Activated CD8-positive, alpha-beta T cell treated with anti-CD3 and anti-CD28 coated beads for 36 hours (primary cell): ENCODE data around the gene RGL4. TPM values are rescaled to one million over a fixed set of nuclear protein-coding genes. Genes with fewer than 3 reads are reported as not detected.
"Not testable (repeated sequence)": the region's sequence is repeated elsewhere in the genome, so short reads cannot be mapped to it uniquely, and the experiment has no call there.

Experiments
- ATAC-seq: fragments of 200-7000 bp; cut with Tn5 transposase; one replicate; pipeline ENCODE4 v1.10.0; 2021; ENCODE audit warnings: mild to moderate bottlenecking, moderate library complexity
- CTCF ChIA-PET: fragments of 350-600 bp; sonication (Branson Sonifier 250); formaldehyde crosslinking; loops from one replicate; lab custom pipeline; 2021; ENCODE audit warnings: antibody characterized with exemption; lab: Charles Lee
- POLR2A ChIA-PET: fragments of 350-600 bp; sonication (Branson Sonifier 250); formaldehyde crosslinking; loops from one replicate; lab custom pipeline; 2021; ENCODE audit warnings: antibody characterized with exemption; lab: Charles Lee
- DNase-seq: peaks from one replicate; pipeline ENCODE4 v3.0.0-alpha.2; 2020
- H3K27ac Mint-ChIP-seq: one replicate; pipeline ENCODE4 v1.8.0; 2021; ENCODE audit warnings: mild to moderate bottlenecking, mixed read lengths
- H3K27me3 Mint-ChIP-seq: one replicate; pipeline ENCODE4 v1.8.0; 2021; ENCODE audit warnings: mixed read lengths
- H3K36me3 Mint-ChIP-seq: one replicate; pipeline ENCODE4 v1.8.0; 2021; ENCODE audit warnings: low read depth, mixed read lengths
- H3K4me1 Mint-ChIP-seq: one replicate; pipeline ENCODE4 v1.8.0; 2021; ENCODE audit warnings: low read depth, mixed read lengths
- H3K4me3 Mint-ChIP-seq: one replicate; pipeline ENCODE4 v1.8.0; 2021; ENCODE audit warnings: mild to moderate bottlenecking, moderate library complexity, mixed read lengths
- H3K9me3 Mint-ChIP-seq: one replicate; pipeline ENCODE4 v1.8.0; 2021; ENCODE audit warnings: mixed read lengths
- CTCF ChIP-seq: fragments of 200-600 bp; IDR thresholded peaks from one replicate; pipeline ENCODE4 v1.8.0; 2022; ENCODE audit warnings: antibody characterized with exemption, mild to moderate bottlenecking
- intact Hi-C: fragments of 100-400 bp; cut with micrococcal nuclease; formaldehyde crosslinking; loops from one replicate; pipeline ENCODE4 v1.10.0; 2022
- total RNA-seq, 2 experiments: library from RNA; stranded (reverse); gene quantifications; one replicate each; pipeline ENCODE4 v1.2.3, GENCODE V29; 2021

RGL4 gene
- total RNA-seq, 2 experiments from 2014 or later: 11.9 to 16.7 TPM

GRCh38 chr22:23652711-23653110 lies 38.1 kb upstream of the RGL4 start:
- H3K27ac Mint-ChIP-seq: no peak overlapping the region
- no peak for TF ChIP-seq CTCF
- ChIA-PET CTCF (no interaction called here), POLR2A (interaction anchor here (1.2 kb wide), 1 partner anchor 12 kb away, joined by 3 read pairs; no protein-coding TSS in a partner anchor)
- no peaks in the 10 kb centered on the region for H3K9me3 Mint-ChIP-seq
- no peaks in the 10 kb centered on the region for H3K36me3 Mint-ChIP-seq
- intact Hi-C loops: no loop called here
- no peaks in the 10 kb centered on the region for H3K27me3 Mint-ChIP-seq
- no peak for ATAC-seq
- no peak overlapping the region for H3K4me3 Mint-ChIP-seq
- no peak for DNase-seq
- H3K4me1 Mint-ChIP-seq: no peaks in the 10 kb centered on the region

- intact Hi-C loops: no loop called here
- POLR2A ChIA-PET: no interaction called here
- TF ChIP-seq CTCF: no peak
- Mint-ChIP-seq H3K27ac (no peak overlapping the region), H3K4me3 (no peak overlapping the region), H3K27me3 (no peaks in the 10 kb centered on the region), H3K4me1 (no peaks in the 10 kb centered on the region), H3K9me3 (no peaks in the 10 kb centered on the region), H3K36me3 (peaks cover 3% of the 10 kb centered on the region)
- ATAC-seq (no peak), DNase-seq (no peak)
- CTCF ChIA-PET: no interaction called here
Observed at GRCh38 chr22:23655891-23656475, 34.8 kb upstream of the RGL4 start.

GRCh38 chr22:23657727-23658126 lies 33.1 kb upstream of the RGL4 start:
- POLR2A ChIA-PET: no interaction called here
- peaks cover 4% of the 10 kb centered on the region for H3K36me3 Mint-ChIP-seq

GRCh38 chr22:23660381-23660780 lies 30.4 kb upstream of the RGL4 start:
- H3K27me3 Mint-ChIP-seq, CTCF ChIA-PET, intact Hi-C loops, DNase-seq, H3K27ac Mint-ChIP-seq, H3K4me3 Mint-ChIP-seq, POLR2A ChIA-PET, H3K9me3 Mint-ChIP-seq, H3K36me3 Mint-ChIP-seq, ATAC-seq, H3K4me1 Mint-ChIP-seq: not testable (repeated sequence)

More at GRCh38 chr22:23657727-23658126, 33.1 kb upstream of the RGL4 start:
- intact Hi-C loops: no loop called here
- no peak overlapping the region for H3K4me3 Mint-ChIP-seq
- no peak for DNase-seq
- CTCF ChIA-PET: no interaction called here
- TF ChIP-seq CTCF: no peak
- no peaks in the 10 kb centered on the region for H3K9me3 Mint-ChIP-seq
- ATAC-seq: no peak
- no peak overlapping the region for H3K27ac Mint-ChIP-seq
- peaks cover 2% of the 10 kb centered on the region for H3K4me1 Mint-ChIP-seq
- H3K27me3 Mint-ChIP-seq: no peaks in the 10 kb centered on the region

GRCh38 chr22:23670378-23671295 lies 20.2 kb upstream of the RGL4 start:
- ATAC-seq (no peak), DNase-seq (no peak)
- POLR2A ChIA-PET: no interaction called here
- CTCF ChIA-PET: no interaction called here
- no peaks in the 10 kb centered on the region for H3K9me3 Mint-ChIP-seq
- H3K4me3 Mint-ChIP-seq: no peak overlapping the region
- no peak for TF ChIP-seq CTCF
- intact Hi-C loops: no loop called here
- no peak overlapping the region for H3K27ac Mint-ChIP-seq
- H3K36me3 Mint-ChIP-seq: peaks cover 2% of the 10 kb centered on the region
- H3K27me3 Mint-ChIP-seq: no peaks in the 10 kb centered on the region
- H3K4me1 Mint-ChIP-seq: no peaks in the 10 kb centered on the region

GRCh38 chr22:23671387-23671786 lies 19.4 kb upstream of the RGL4 start:
- CTCF ChIA-PET, H3K4me1 Mint-ChIP-seq, ATAC-seq, H3K27ac Mint-ChIP-seq, H3K36me3 Mint-ChIP-seq, intact Hi-C loops, H3K27me3 Mint-ChIP-seq, DNase-seq, H3K9me3 Mint-ChIP-seq, H3K4me3 Mint-ChIP-seq, POLR2A ChIA-PET: not testable (repeated sequence)

- DNase-seq, H3K4me3 Mint-ChIP-seq, CTCF ChIA-PET, H3K4me1 Mint-ChIP-seq, H3K9me3 Mint-ChIP-seq, H3K27me3 Mint-ChIP-seq, H3K27ac Mint-ChIP-seq, ATAC-seq, intact Hi-C loops, POLR2A ChIA-PET, H3K36me3 Mint-ChIP-seq: not testable (repeated sequence)
Observed at GRCh38 chr22:23672307-23673049, 18.3 kb upstream of the RGL4 start.
